MCF 10A (cell line): ENCODE data around the gene CPO. TPM values are rescaled to one million over a fixed set of nuclear protein-coding genes. Genes with fewer than 3 reads are reported as not detected.

Experiments used
- BruUV-seq: library from RNA; stranded (reverse); fragments of 400-500 nt; replicated peaks from 2 replicates; lab custom pipeline; 2021; lab: Mats Ljungman, UMichigan
- CTCF ChIA-PET: fragments of 300-600 bp; sonication (Branson Sonifier 250); formaldehyde crosslinking; extraction: SDS; loops from one replicate; lab custom pipeline; 2021; ENCODE audit warnings: antibody characterized with exemption, inconsistent platforms; lab: Yijun Ruan, JAX
- POLR2A ChIA-PET: fragments of 300-600, 350-650 bp; sonication (Branson Sonifier 250); formaldehyde crosslinking; extraction: SDS; loops from one replicate; lab custom pipeline; 2020; ENCODE audit warnings: antibody characterized with exemption, inconsistent platforms; lab: Yijun Ruan, JAX
- DNase-seq: peaks from one replicate; pipeline ENCODE4 v3.0.0-alpha.2; 2018; ENCODE audit not compliant: unreplicated experiment
- H3K27ac Mint-ChIP-seq: one replicate; pipeline ENCODE4 v1.8.0; 2022; ENCODE audit warnings: mild to moderate bottlenecking, low read depth, mixed read lengths; ENCODE audit not compliant: unreplicated experiment
- H3K27me3 Mint-ChIP-seq: one replicate; pipeline ENCODE4 v1.8.0; 2022; ENCODE audit warnings: mixed read lengths; ENCODE audit not compliant: insufficient read depth, unreplicated experiment
- H3K36me3 Mint-ChIP-seq: one replicate; pipeline ENCODE4 v1.8.0; 2022; ENCODE audit warnings: mild to moderate bottlenecking, moderate library complexity, mixed read lengths; ENCODE audit not compliant: insufficient read depth, unreplicated experiment
- H3K4me1 Mint-ChIP-seq: one replicate; pipeline ENCODE4 v1.8.0; 2022; ENCODE audit warnings: mixed read lengths; ENCODE audit not compliant: insufficient read depth, unreplicated experiment
- H3K4me3 Mint-ChIP-seq: one replicate; pipeline ENCODE4 v1.8.0; 2022; ENCODE audit warnings: mild to moderate bottlenecking, moderate library complexity, mixed read lengths; ENCODE audit not compliant: unreplicated experiment
- H3K9me3 Mint-ChIP-seq: one replicate; pipeline ENCODE4 v1.8.0; 2022; ENCODE audit warnings: mixed read lengths; ENCODE audit not compliant: unreplicated experiment
- CTCF ChIP-seq: fragments of 200-600 bp; IDR thresholded peaks from one replicate; pipeline ENCODE4 v1.8.0; 2022; ENCODE audit warnings: antibody characterized with exemption, mild to moderate bottlenecking; ENCODE audit not compliant: unreplicated experiment
- intact Hi-C: fragments of 100-400 bp; cut with micrococcal nuclease; formaldehyde crosslinking; loops from 2 replicates; pipeline ENCODE4 v1.14.1; 2022
- total RNA-seq: library from RNA; stranded (reverse); gene quantifications from 2 replicates; pipeline ENCODE4 v1.2.3, GENCODE V29; 2022

The CPO gene
- total RNA-seq, 1 experiment from 2014 or later, result not detected

GRCh38 chr2:206989311-206989710, 50.0 kb downstream of the CPO start:
- TF ChIP-seq CTCF, result peak; percentile 60
- no peaks in the 10 kb centered on the region for H3K36me3 Mint-ChIP-seq
- DNase-seq, result peak; percentile 59
- H3K9me3 Mint-ChIP-seq, result no peaks in the 10 kb centered on the region
- ChIA-PET CTCF (interaction anchor here (0.6 to 2.5 kb wide), 3 partner anchors 9 to 189 kb away, joined by 3 to 5 read pairs (median 3); no protein-coding TSS in a partner anchor), POLR2A (no interaction called here)
- no peak overlapping the region for H3K4me3 Mint-ChIP-seq
- BruUV-seq, result no TSS peak
- H3K27ac Mint-ChIP-seq, result no peak overlapping the region
- no peaks in the 10 kb centered on the region for H3K27me3 Mint-ChIP-seq
- peaks cover 14% of the 10 kb centered on the region for H3K4me1 Mint-ChIP-seq
- intact Hi-C loops, result no loop called here

DNA sequence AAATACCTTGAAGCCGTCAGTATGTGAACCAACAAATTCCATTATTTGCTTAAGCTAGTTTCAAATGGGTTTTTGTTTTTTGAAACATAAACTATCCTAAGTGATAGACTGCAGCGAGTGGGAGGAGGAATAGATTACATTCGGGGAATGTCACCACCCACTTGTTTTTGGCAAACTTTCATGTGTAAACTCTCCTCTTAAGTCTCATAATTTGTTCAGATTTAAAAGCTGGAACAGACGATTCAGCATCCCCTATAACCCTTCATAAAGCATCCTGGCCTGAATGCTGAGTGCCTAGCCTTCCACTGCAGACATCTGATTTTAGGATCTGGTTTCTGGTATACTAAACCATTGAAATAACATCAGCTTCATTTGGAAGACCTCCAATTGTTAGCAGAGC, 51.0 kb downstream of the CPO start:
- no peak for DNase-seq
- Mint-ChIP-seq H3K9me3 (no peaks in the 10 kb centered on the region), H3K4me3 (no peak overlapping the region), H3K27ac (no peak overlapping the region), H3K4me1 (peaks cover 14% of the 10 kb centered on the region), H3K27me3 (no peaks in the 10 kb centered on the region), H3K36me3 (no peaks in the 10 kb centered on the region)
- no peak for TF ChIP-seq CTCF
- ChIA-PET POLR2A (interaction anchor here (1.4 kb wide), 1 partner anchor 250 kb away, joined by 3 read pairs; no protein-coding TSS in a partner anchor), CTCF (interaction anchor here (0.7 to 2.5 kb wide), 3 partner anchors 11 to 482 kb away, joined by 3 to 5 read pairs (median 3); no protein-coding TSS in a partner anchor)
- BruUV-seq, result no TSS peak
- intact Hi-C loops, result no loop called here

- DNase-seq, result no peak
- Mint-ChIP-seq H3K4me3 (no peak overlapping the region), H3K27ac (no peak overlapping the region), H3K36me3 (no peaks in the 10 kb centered on the region), H3K9me3 (no peaks in the 10 kb centered on the region), H3K4me1 (peaks cover 14% of the 10 kb centered on the region), H3K27me3 (no peaks in the 10 kb centered on the region)
- intact Hi-C loops, result no loop called here
- POLR2A ChIA-PET, result interaction anchor here (1.4 kb wide), 1 partner anchor 249 kb away, joined by 3 read pairs; no protein-coding TSS in a partner anchor
- BruUV-seq, result no TSS peak
- no peak for TF ChIP-seq CTCF
- CTCF ChIA-PET, result interaction anchor here (0.7 to 1.5 kb wide), 2 partner anchors 122 to 482 kb away, joined by 3 read pairs; no protein-coding TSS in a partner anchor
These were observed 51.8 kb downstream of the CPO start for GRCh38 chr2:206991070-206991469.

DNA sequence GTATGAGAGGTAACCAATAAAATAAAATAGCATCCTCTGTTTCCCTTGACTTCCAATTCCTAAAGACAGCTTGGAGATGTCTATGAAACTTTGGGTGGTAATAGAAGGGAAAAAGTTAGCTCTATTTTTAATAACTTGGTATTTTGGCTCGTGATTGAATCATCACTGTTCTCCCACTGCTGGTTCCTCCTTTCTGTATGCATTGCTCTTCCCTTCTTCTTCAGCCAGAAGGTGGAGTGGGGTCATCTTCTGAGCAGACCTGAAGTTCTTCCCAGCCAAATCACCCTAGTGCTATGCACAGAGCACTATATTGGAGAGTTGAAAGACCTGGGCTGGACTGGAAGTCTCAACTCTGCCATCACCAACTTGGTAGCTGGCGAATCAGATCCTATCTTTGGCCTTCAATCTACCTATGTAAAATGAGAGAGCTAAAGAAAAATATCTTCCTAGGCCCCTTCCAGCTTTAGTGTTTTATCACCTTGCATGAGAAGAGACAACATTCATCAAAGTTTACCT, 54.1 kb downstream of the CPO start:
- H3K4me3 Mint-ChIP-seq, result no peak overlapping the region
- no peak for TF ChIP-seq CTCF
- no peak for DNase-seq
- ChIA-PET POLR2A (no interaction called here), CTCF (interaction anchor here (0.5 to 1.1 kb wide), 6 partner anchors 11 to 739 kb away, joined by 3 to 7 read pairs (median 4); no protein-coding TSS in a partner anchor)
- H3K27ac Mint-ChIP-seq, result no peak overlapping the region
- intact Hi-C loops, result no loop called here
- no peaks in the 10 kb centered on the region for H3K27me3 Mint-ChIP-seq
- no peaks in the 10 kb centered on the region for H3K36me3 Mint-ChIP-seq
- H3K9me3 Mint-ChIP-seq, result peaks cover 8% of the 10 kb centered on the region
- no TSS peak for BruUV-seq
- peaks cover 14% of the 10 kb centered on the region for H3K4me1 Mint-ChIP-seq
